ENCODE measurements around the gene SPTAN1. TPM values are rescaled to one million over a fixed set of nuclear protein-coding genes. Genes with fewer than 3 reads are reported as not detected.

The SPTAN1 gene
- total RNA-seq, 1 experiment from 2014 or later, result 229 TPM

DNA sequence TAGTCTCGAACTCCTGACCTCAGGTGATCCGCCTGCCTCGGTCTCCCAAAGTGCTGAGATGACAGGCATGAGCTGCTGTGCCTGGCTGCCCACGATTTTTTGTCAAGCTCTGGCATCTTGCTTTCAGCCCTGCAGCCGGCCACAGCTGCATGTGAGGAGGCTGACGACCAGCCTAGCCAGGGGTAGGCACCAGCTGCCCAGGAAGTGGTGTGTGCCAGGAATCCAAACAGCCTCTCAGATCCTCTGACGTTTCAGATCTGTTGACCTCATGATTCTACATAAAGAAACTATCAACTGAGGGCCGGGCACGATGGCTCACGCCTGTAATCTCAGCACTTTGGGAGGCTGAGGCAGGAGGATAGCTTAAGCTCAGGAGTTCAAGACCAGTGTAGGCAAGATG is 85.3 kb downstream of the SPTAN1 start:
- in situ Hi-C loops (cut with HindIII; ENCODE audit: low pct_unique_long_range_greater_than_20kb, low sequenced_read_pairs), result no loop called here
- no TSS peak for BruUV-seq (replicated peaks)
- no peaks in the 10 kb centered on the region for H3K36me3 ChIP-seq (ENCODE audit: control insufficient read depth, insufficient read depth, low read length)
- peaks cover 32% of the 10 kb centered on the region for H3K4me1 ChIP-seq (ENCODE audit: control insufficient read depth, insufficient read depth, low read length)
- no peak overlapping the region for H3K4me3 ChIP-seq (ENCODE audit: low read depth in 2 of 2, low read length in 2 of 2)
- DNase-seq (ENCODE audit: low read depth, low spot score) (no peak), ATAC-seq (no peak)
- TF ChIP-seq, protein P1, sequence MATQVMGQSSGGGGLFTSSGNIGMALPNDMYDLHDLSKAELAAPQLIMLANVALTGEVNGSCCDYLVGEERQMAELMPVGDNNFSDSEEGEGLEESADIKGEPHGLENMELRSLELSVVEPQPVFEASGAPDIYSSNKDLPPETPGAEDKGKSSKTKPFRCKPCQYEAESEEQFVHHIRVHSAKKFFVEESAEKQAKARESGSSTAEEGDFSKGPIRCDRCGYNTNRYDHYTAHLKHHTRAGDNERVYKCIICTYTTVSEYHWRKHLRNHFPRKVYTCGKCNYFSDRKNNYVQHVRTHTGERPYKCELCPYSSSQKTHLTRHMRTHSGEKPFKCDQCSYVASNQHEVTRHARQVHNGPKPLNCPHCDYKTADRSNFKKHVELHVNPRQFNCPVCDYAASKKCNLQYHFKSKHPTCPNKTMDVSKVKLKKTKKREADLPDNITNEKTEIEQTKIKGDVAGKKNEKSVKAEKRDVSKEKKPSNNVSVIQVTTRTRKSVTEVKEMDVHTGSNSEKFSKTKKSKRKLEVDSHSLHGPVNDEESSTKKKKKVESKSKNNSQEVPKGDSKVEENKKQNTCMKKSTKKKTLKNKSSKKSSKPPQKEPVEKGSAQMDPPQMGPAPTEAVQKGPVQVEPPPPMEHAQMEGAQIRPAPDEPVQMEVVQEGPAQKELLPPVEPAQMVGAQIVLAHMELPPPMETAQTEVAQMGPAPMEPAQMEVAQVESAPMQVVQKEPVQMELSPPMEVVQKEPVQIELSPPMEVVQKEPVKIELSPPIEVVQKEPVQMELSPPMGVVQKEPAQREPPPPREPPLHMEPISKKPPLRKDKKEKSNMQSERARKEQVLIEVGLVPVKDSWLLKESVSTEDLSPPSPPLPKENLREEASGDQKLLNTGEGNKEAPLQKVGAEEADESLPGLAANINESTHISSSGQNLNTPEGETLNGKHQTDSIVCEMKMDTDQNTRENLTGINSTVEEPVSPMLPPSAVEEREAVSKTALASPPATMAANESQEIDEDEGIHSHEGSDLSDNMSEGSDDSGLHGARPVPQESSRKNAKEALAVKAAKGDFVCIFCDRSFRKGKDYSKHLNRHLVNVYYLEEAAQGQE (IDR thresholded peaks at IDR 0.05; ENCODE audit: insufficient read depth in 1 of 2, low read depth in 2 of 2, low read length in 1 of 2), result no peak
- no peak for TF ChIP-seq SIN3A (IDR thresholded peaks at IDR 0.05; ENCODE audit: borderline replicate concordance, insufficient read depth, low read depth, low read length)
- no peaks in the 10 kb centered on the region for H3K27me3 ChIP-seq (ENCODE audit: control insufficient read depth, insufficient read depth, low read length)
- intact Hi-C loops (cut with micrococcal nuclease; ENCODE audit: unreplicated experiment), result no loop called here
- no peak overlapping the region for H3K27ac ChIP-seq (ENCODE audit: low read length)
- POLR2A ChIA-PET, result no interaction called here
- CTCF ChIA-PET, result no interaction called here
- no peaks in the 10 kb centered on the region for H3K9me3 ChIP-seq (ENCODE audit: control insufficient read depth, insufficient read depth, low read depth, low read length)

DNA sequence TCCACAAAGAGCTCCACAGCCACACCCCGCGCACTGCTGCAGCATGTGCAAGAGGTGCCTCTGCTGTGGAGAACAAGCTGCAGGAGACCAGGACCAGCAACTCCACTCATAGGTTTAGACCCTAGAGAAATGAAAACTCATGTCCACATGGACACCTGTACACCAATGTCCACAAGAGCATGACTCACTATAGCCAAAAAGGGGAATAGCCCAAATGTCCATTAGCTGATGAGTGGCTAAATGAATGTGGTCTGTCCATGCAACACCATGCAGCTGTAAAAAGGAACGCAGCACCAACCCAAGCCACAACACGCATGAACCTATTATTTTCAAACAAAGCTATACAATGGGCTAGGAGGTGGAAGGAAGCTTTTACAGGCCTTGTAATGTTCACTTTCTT is 86.2 kb downstream of the SPTAN1 start:
- no peak for TF ChIP-seq TCF7L2 (IDR thresholded peaks at IDR 0.05; ENCODE audit: low read depth, low read length)
- no peak for TF ChIP-seq SIN3A (IDR thresholded peaks at IDR 0.05; ENCODE audit: borderline replicate concordance, insufficient read depth, low read depth, low read length)
- TF ChIP-seq POLR2AphosphoS5 (IDR thresholded peaks at IDR 0.05; ENCODE audit: low read depth, low read length), result no peak
- TF ChIP-seq, protein P1 (IDR thresholded peaks at IDR 0.05; ENCODE audit: insufficient read depth in 1 of 2, low read depth in 2 of 2, low read length in 1 of 2), result no peak
- TF ChIP-seq, protein P2, sequence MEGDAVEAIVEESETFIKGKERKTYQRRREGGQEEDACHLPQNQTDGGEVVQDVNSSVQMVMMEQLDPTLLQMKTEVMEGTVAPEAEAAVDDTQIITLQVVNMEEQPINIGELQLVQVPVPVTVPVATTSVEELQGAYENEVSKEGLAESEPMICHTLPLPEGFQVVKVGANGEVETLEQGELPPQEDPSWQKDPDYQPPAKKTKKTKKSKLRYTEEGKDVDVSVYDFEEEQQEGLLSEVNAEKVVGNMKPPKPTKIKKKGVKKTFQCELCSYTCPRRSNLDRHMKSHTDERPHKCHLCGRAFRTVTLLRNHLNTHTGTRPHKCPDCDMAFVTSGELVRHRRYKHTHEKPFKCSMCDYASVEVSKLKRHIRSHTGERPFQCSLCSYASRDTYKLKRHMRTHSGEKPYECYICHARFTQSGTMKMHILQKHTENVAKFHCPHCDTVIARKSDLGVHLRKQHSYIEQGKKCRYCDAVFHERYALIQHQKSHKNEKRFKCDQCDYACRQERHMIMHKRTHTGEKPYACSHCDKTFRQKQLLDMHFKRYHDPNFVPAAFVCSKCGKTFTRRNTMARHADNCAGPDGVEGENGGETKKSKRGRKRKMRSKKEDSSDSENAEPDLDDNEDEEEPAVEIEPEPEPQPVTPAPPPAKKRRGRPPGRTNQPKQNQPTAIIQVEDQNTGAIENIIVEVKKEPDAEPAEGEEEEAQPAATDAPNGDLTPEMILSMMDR (IDR thresholded peaks at IDR 0.05), result no peak
- Histone ChIP-seq H3K27me3 (ENCODE audit: control insufficient read depth, insufficient read depth, low read length) (no peaks in the 10 kb centered on the region), H3K27ac (ENCODE audit: low read length) (no peak overlapping the region), H3K36me3 (ENCODE audit: control insufficient read depth, insufficient read depth, low read length) (no peaks in the 10 kb centered on the region), H3K9me3 (ENCODE audit: control insufficient read depth, insufficient read depth, low read depth, low read length) (no peaks in the 10 kb centered on the region), H3K4me3 (ENCODE audit: low read depth in 2 of 2, low read length in 2 of 2) (no peak overlapping the region), H3K4me1 (ENCODE audit: control insufficient read depth, insufficient read depth, low read length) (peaks cover 29% of the 10 kb centered on the region)
- ChIA-PET POLR2A (no interaction called here), CTCF (no interaction called here)
- in situ Hi-C loops (cut with HindIII; ENCODE audit: low pct_unique_long_range_greater_than_20kb, low sequenced_read_pairs) (no loop called here), intact Hi-C loops (cut with micrococcal nuclease; ENCODE audit: unreplicated experiment) (no loop called here)
- BruUV-seq (replicated peaks), result no TSS peak
- no peak for ATAC-seq
- DNase-seq (ENCODE audit: low read depth, low spot score), result no peak
